Measurements from ENCODE around the gene LMF1.

DNA sequence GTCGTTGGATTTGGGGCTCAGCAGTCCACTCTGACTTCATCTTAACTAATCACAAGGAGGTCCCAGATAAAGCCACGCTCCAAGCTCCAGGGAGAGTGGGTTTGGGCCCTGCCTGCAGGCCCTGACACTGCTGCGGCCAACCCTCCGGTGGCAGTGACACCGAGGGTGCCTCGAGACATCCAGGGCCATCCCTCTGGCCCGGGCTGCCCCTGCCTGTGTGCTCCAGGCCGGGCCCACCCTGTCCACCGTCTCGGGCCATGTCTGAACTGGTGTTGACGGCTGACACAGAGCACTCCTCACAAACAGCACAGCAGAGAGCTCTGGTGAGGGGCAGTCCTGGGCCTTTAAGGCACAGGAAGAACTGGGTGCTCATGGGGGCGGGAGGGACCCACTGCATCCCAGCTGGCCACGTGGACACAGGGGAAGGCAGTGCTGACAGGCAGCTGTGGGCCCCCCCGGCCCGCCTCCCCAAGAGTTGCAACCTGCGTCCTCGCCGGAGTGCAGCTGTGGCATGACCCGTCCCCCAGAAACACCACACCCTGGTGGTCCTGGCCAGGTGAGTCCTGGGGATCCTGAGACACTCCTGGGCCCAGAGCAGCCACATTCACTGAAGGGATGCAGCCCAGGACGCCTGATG lies 80.0 kb downstream of the LMF1 start:
- TF ChIP-seq, protein P1, sequence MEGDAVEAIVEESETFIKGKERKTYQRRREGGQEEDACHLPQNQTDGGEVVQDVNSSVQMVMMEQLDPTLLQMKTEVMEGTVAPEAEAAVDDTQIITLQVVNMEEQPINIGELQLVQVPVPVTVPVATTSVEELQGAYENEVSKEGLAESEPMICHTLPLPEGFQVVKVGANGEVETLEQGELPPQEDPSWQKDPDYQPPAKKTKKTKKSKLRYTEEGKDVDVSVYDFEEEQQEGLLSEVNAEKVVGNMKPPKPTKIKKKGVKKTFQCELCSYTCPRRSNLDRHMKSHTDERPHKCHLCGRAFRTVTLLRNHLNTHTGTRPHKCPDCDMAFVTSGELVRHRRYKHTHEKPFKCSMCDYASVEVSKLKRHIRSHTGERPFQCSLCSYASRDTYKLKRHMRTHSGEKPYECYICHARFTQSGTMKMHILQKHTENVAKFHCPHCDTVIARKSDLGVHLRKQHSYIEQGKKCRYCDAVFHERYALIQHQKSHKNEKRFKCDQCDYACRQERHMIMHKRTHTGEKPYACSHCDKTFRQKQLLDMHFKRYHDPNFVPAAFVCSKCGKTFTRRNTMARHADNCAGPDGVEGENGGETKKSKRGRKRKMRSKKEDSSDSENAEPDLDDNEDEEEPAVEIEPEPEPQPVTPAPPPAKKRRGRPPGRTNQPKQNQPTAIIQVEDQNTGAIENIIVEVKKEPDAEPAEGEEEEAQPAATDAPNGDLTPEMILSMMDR (IDR thresholded peaks at IDR 0.05; ENCODE audit: low read depth, low read length): no peak
- TF ChIP-seq EZH2phosphoT487 (IDR thresholded peaks at IDR 0.05; ENCODE audit: low read depth): no peak
